HL-60/S4 treated with phorbol 12-myristate 13-acetate at 8.2 ng/mL for 4 days and 3 days (cell line): ENCODE results near the gene DYSF.

Experiments used
- in situ Hi-C: fragments of 300-500 bp; cut with MboI; formaldehyde crosslinking; loops from 2 replicates; pipeline ENCODE4 v1.15.0; 2022; ENCODE audit warnings: low sequenced_read_pairs

The DYSF gene

GRCh38 chr2:71713581-71714580 is 260.5 kb downstream of the DYSF start:
- in situ Hi-C loops, result no loop called here

DNA sequence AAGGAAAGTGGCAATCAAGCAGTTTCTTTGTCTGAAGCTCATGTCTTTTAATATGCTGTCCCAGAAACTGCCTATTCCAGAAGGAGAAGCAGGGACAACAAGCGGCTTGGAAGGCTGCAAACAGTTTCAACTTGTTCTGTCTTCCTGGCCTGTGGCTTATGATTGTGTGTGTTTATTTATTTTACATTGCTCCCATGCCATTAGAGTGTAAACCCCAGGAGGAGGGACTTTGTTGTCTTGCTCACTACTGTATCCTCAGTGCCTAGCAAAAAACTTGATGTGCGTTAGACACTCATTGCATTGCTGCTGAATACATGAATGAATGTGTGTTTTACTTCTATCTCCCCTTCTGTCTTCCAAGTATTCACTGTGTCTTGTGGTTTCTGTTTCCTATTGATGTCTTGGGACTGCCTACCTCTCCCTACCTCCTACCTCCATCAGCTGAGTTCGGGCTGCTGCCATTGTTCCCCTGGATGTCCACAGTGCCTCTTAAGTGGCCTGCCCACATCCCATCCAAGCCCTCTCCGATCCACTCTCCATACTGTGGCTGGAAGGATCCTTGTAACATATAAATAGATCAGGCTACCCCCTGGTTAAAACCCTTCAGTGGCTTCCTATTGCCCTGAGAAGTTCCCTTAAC is 261.4 kb downstream of the DYSF start:
- in situ Hi-C loops, result no loop called here

- in situ Hi-C loops, result no loop called here
Measured at GRCh38 chr2:71715241-71715750, 261.9 kb downstream of the DYSF start.

- in situ Hi-C loops, result no loop called here
Measured at GRCh38 chr2:71715951-71716696, 262.8 kb downstream of the DYSF start.

GRCh38 chr2:71716697-71717624 is 263.6 kb downstream of the DYSF start:
- in situ Hi-C loops, result no loop called here

DNA sequence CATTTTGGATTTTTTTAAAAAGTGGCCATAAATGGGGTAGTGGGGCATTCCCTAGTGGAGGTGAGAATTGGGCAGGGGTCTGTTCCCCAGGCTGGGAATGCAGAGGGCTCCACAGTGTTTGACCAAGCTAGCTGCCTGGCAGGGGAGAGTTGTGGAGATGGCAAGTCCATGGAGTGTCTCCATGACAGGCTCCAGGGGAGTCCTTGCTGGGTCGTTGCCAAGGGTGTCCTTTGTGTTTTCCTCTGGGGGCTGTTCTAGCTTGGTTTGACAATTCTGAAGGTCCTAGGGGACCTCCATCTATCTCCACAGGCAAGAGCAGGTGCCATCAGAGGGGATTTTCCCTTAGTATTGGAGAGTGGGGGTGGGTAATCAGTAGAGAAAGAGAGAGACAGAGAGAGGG is 265.3 kb downstream of the DYSF start:
- in situ Hi-C loops, result no loop called here

- in situ Hi-C loops, result no loop called here
Measured at GRCh38 chr2:71719520-71720282, 266.3 kb downstream of the DYSF start.

DNA sequence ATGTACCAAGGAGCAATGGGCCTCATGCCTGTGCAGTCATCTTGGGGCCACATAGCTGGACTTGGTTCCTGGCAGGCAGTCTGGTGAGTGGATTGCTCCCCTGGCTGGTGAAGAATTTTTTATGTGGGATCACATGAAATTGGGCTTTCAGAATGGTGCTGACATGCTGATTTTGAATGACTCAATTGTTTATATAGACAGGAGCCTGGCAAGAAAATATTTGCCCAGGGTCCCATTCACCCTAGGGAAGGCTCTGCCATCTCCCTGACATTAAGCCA is 266.9 kb downstream of the DYSF start:
- in situ Hi-C loops, result no loop called here

- in situ Hi-C loops, result no loop called here
Measured at GRCh38 chr2:71720596-71721361, 267.4 kb downstream of the DYSF start.

GRCh38 chr2:71721362-71721665 is 268.0 kb downstream of the DYSF start:
- in situ Hi-C loops, result no loop called here

GRCh38 chr2:71721669-71722068 is 268.3 kb downstream of the DYSF start:
- in situ Hi-C loops, result no loop called here

GRCh38 chr2:71722286-71722685 is 268.9 kb downstream of the DYSF start:
- in situ Hi-C loops, result no loop called here

DNA sequence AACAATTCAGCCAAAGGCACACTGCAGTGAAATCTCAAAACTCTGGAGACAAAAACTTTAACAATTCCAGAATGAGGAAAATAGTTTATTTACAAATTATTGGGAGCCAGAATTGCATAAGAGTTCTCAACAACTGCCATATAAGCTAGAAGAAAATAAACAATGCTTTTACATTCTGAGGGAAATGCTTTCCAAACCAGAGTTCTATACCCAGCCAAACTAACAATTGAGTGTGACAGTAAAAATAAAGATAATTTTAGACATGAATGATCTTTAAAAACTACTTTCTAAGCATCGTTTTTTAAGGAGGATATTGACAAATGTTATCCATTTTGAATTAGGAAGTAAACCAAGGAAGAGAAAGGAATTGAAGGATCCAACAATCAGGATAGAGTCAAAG is 271.4 kb downstream of the DYSF start:
- in situ Hi-C loops, result no loop called here

GRCh38 chr2:71725836-71726235 is 272.5 kb downstream of the DYSF start:
- in situ Hi-C loops, result no loop called here

DNA sequence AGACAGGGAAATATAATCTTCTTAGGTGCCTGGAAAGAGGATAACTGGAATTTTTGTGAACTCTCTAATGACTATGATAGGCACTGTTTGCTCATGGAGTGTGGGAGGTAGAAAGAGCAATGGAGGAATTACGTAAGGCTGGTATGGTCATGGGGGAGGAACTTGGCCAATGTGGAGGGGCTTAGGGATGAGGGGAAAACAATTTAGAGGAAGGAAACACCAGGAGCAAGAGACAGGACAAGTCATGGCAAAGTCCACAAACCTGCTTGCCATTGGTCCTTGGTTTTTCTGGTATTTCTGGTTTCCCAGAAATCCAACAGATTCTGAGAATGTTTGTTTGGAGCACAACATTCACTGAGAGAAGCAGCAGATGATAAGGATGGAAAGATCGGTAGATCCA is 274.2 kb downstream of the DYSF start:
- in situ Hi-C loops, result no loop called here

DNA sequence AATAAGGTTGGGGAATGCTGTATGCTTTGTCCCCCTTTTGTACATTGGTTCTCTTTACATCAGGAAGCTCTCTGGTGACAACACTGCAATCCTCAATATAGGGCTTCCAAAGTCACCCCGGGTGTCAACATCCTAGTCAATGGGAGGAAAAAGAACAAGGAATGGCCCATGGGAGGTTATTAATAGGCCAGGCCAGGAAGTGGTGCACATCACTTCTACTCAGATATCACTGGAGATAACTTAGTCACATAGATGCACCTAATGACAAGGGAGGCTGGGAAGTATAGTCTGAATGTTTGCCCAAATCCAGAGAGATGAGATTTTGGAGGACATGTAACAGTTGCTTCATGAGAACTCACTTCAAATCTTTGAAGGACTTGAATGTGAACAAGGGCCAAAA is 274.7 kb downstream of the DYSF start:
- in situ Hi-C loops, result no loop called here

DNA sequence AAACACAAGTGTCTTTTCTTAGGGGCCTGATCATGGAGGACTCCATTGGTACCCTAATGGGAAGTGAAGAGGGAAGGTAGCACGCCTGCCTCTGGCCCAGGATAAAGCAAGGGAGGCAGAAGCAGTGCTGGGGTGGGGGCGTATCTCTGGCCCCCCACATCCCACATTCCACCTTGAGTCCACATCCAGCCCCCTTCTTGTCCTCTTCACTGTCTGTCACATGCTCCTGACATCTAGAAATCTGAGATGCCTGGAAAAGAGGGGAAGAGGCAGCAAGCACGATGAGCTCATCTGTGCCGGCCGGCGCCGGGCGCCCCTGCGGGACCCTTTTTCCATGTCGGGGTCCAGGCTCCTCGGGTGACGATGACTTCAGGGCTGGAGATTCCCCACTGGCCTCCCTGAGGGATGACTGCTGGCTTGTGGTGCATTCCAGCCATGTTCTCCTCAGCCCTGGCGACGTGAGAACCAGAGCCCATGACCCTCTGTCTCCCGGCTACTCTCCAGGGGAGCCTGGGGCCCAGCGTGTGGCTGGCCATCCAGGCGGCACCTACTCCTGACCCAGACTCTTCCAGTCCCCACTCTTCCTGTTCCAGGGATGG is 277.5 kb downstream of the DYSF start:
- in situ Hi-C loops, result no loop called here

DNA sequence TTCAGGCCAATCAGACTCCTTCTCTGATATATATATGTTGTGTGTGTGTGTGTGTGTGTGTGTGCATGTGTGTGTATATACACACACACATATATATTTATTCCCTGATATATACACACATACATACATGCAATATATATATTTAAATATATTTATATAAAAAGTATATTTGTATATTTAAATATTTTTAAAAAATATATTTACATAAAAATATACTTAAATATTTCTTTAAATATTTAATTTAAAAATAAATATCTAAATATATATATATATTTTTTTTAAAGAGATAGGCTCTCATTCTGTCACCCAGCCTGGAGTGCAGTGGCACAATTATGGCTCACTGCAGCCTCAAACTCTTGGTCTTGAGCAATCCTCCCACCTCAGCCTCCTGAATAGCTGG is 281.3 kb downstream of the DYSF start:
- in situ Hi-C loops, result no loop called here

- in situ Hi-C loops, result no loop called here
Measured at GRCh38 chr2:71735676-71736075, 282.3 kb downstream of the DYSF start.
